H1 (cell line): ENCODE results near the gene NF1. TPM values are rescaled to one million over a fixed set of nuclear protein-coding genes. Genes with fewer than 3 reads are reported as not detected.
A peak's percentile ranks its signal among the peaks of the same experiment; 100 is the strongest.

Source experiments
- CTCF ChIA-PET: fragments of 300-600 bp; sonication (Branson Sonifier 250); formaldehyde crosslinking; loops from one replicate; lab custom pipeline; 2021; ENCODE audit not compliant: partially characterized antibody; lab: Charles Lee
- POLR2A ChIA-PET: fragments of 300-600 bp; sonication (Branson Sonifier 250); formaldehyde crosslinking; loops from one replicate; lab custom pipeline; 2021; ENCODE audit warnings: inconsistent platforms; ENCODE audit not compliant: partially characterized antibody; lab: Charles Lee
- DNase-seq, 2 experiments: peaks; one replicate each; pipeline versions ENCODE4 v3.0.0 to v3.0.0-alpha.2; 2010 to 2022; ENCODE audit warnings: low spot score in 2 of 2, low read depth in 1 of 2, mixed read lengths in 1 of 2
- FAIRE-seq: peaks from 2 replicates; lab custom pipeline; 2011; peaks lifted over from hg19 to GRCh38; lab: Jason Lieb, UNC
- H2AFZ ChIP-seq: 2 replicates; pipeline ENCODE4 v1.8.1; 2012; ENCODE audit warnings: low read length, inconsistent platforms
- H2AK5ac ChIP-seq: 2 replicates; pipeline ENCODE4 v1.6.1; 2013; ENCODE audit warnings: low read depth, low read length
- H2BK120ac ChIP-seq: replicated peaks from 2 replicates; pipeline ENCODE3; 2013; ENCODE audit warnings: low read depth, low read length, inconsistent platforms
- H2BK12ac ChIP-seq: 2 replicates; pipeline ENCODE4 v1.6.1; 2013; ENCODE audit warnings: low read depth, low read length
- H2BK15ac ChIP-seq: 2 replicates; pipeline ENCODE4 v1.6.1; 2013; ENCODE audit warnings: low read length
- H2BK20ac ChIP-seq: 2 replicates; pipeline ENCODE4 v1.6.1; 2013; ENCODE audit warnings: low read length
- H2BK5ac ChIP-seq: 2 replicates; pipeline ENCODE4 v1.6.1; 2013; ENCODE audit warnings: low read depth, low read length
- H3K14ac ChIP-seq: 2 replicates; pipeline ENCODE4 v1.6.1; 2013; ENCODE audit warnings: inconsistent platforms; ENCODE audit not compliant: insufficient read length
- H3K18ac ChIP-seq: 2 replicates; pipeline ENCODE4 v1.6.1; 2013; ENCODE audit warnings: low read length; ENCODE audit errors: extremely low read depth
- H3K23ac ChIP-seq: 2 replicates; pipeline ENCODE4 v1.6.1; 2013; ENCODE audit warnings: inconsistent platforms; ENCODE audit not compliant: insufficient read length
- H3K23me2 ChIP-seq: 2 replicates; pipeline ENCODE4 v1.6.1; 2013; ENCODE audit warnings: low read depth, low read length
- H3K27ac ChIP-seq: 2 replicates; pipeline ENCODE4 v1.6.1; 2011; ENCODE audit warnings: low read depth, low read length, inconsistent platforms
- H3K27me3 ChIP-seq, 4 experiments: replicated peaks in 1 of 4; 1 replicate in 1 of 4; 2 replicates in 3 of 4; pipeline versions ENCODE4 v1.6.1 to v1.8.1; 2011 to 2013; ENCODE audit warnings: low read length in 3 of 4, mild to moderate bottlenecking in 3 of 4, inconsistent platforms in 2 of 4, mixed read lengths in 2 of 4, moderate library complexity in 1 of 4; ENCODE audit not compliant: control insufficient read depth in 3 of 4, insufficient read depth in 3 of 4; ENCODE audit errors: extremely low read depth in 1 of 4
- H3K36me3 ChIP-seq, 4 experiments: 2 replicates each; pipeline versions ENCODE4 v1.6.1 to v1.8.1; 2011 to 2013; ENCODE audit warnings: mild to moderate bottlenecking in 4 of 4, low read length in 3 of 4, moderate library complexity in 2 of 4, control low read depth in 1 of 4, inconsistent platforms in 1 of 4; ENCODE audit not compliant: insufficient read depth in 4 of 4, control insufficient read depth in 2 of 4
- H3K4ac ChIP-seq: replicated peaks from 2 replicates; pipeline ENCODE3; 2013; ENCODE audit warnings: low read length, low read depth, mixed read lengths, inconsistent platforms; ENCODE audit not compliant: insufficient read length
- H3K4me1 ChIP-seq, 4 experiments: replicated peaks in 1 of 4; 1 replicate in 1 of 4; 2 replicates in 3 of 4; pipeline versions ENCODE4 v1.6.1 to v1.8.1; 2011 to 2013; ENCODE audit warnings: low read length in 3 of 4, inconsistent platforms in 2 of 4, mixed read lengths in 1 of 4; ENCODE audit not compliant: insufficient read depth in 4 of 4, control insufficient read depth in 3 of 4
- H3K4me2 ChIP-seq, 2 experiments: 2 replicates each; pipeline versions ENCODE4 v1.6.1 to v1.8.1; 2011 to 2013; ENCODE audit warnings: low read depth in 2 of 2, low read length in 2 of 2, control low read depth in 1 of 2, inconsistent platforms in 1 of 2, mild to moderate bottlenecking in 1 of 2; ENCODE audit not compliant: insufficient read depth in 1 of 2
- H3K4me3 ChIP-seq, 4 experiments: fragments of 200-600, 300-600 bp in 1 of 4; sonication (generic), shearing (Covaris generic), sonication (Bioruptor Twin) in 1 of 4; 2 replicates each; pipeline versions ENCODE4 v1.5.1 to v1.8.1; 2011 to 2016; ENCODE audit warnings: low read length in 4 of 4, low read depth in 3 of 4, control low read depth in 2 of 4, inconsistent platforms in 2 of 4, mild to moderate bottlenecking in 2 of 4, mixed read lengths in 1 of 4, moderate library complexity in 1 of 4; ENCODE audit not compliant: insufficient read depth in 2 of 4; ENCODE audit errors: extremely low read depth in 1 of 4
- H3K56ac ChIP-seq: replicated peaks from 2 replicates; pipeline ENCODE3; 2013; ENCODE audit warnings: low read depth, mild to moderate bottlenecking, mixed read lengths, low read length, inconsistent platforms; ENCODE audit not compliant: insufficient read length
- H3K79me1 ChIP-seq: 2 replicates; pipeline ENCODE4 v1.6.1; 2013; ENCODE audit warnings: low read depth, low read length, control low read depth
- H3K79me2 ChIP-seq, 2 experiments: 2 replicates each; pipeline versions ENCODE4 v1.6.1 to v1.8.1; 2012 to 2013; ENCODE audit warnings: low read length in 2 of 2, mild to moderate bottlenecking in 2 of 2, inconsistent platforms in 1 of 2; ENCODE audit not compliant: insufficient read depth in 2 of 2, control insufficient read depth in 1 of 2
- H3K9ac ChIP-seq, 4 experiments: replicated peaks in 1 of 4; 1 replicate in 1 of 4; 2 replicates in 3 of 4; pipeline versions ENCODE4 v1.6.1 to v1.8.1; 2011 to 2013; ENCODE audit warnings: low read depth in 3 of 4, low read length in 3 of 4, control low read depth in 2 of 4, mild to moderate bottlenecking in 2 of 4, moderate library complexity in 2 of 4, inconsistent platforms in 1 of 4; ENCODE audit errors: extremely low read depth in 1 of 4
- H3K9me3 ChIP-seq, 2 experiments: 2 replicates each; pipeline versions ENCODE4 v1.6.1 to v1.8.1; 2012 to 2013; ENCODE audit warnings: mild to moderate bottlenecking in 2 of 2, moderate library complexity in 2 of 2, control low read depth in 1 of 2, inconsistent platforms in 1 of 2, low read depth in 1 of 2, low read length in 1 of 2, mixed read lengths in 1 of 2; ENCODE audit not compliant: insufficient read depth in 2 of 2
- H4K20me1 ChIP-seq, 2 experiments: replicated peaks in 1 of 2; 2 replicates each; pipeline versions ENCODE3 to v1.8.1; 2011 to 2013; ENCODE audit warnings: inconsistent platforms in 2 of 2, low read length in 2 of 2, mild to moderate bottlenecking in 1 of 2; ENCODE audit not compliant: insufficient read depth in 2 of 2, control insufficient read depth in 1 of 2
- H4K5ac ChIP-seq: 2 replicates; pipeline ENCODE4 v1.6.1; 2013; ENCODE audit warnings: low read length, low read depth, mixed read lengths, inconsistent platforms; ENCODE audit not compliant: insufficient read length
- H4K8ac ChIP-seq: 2 replicates; pipeline ENCODE4 v1.8.0; 2013; ENCODE audit warnings: mild to moderate bottlenecking, moderate library complexity, low read length, inconsistent platforms; ENCODE audit not compliant: insufficient read depth; ENCODE audit errors: extremely low read depth
- H4K91ac ChIP-seq: replicated peaks from 2 replicates; pipeline ENCODE3; 2013; ENCODE audit warnings: low read length, mixed read lengths, inconsistent platforms; ENCODE audit not compliant: insufficient read length
- BCL11A ChIP-seq, 2 experiments: IDR thresholded peaks; one replicate each; pipeline ENCODE4 v1.6.1; 2011; ENCODE audit warnings: low read depth in 2 of 2, low read length in 2 of 2, mild to moderate bottlenecking in 2 of 2
- EP300 ChIP-seq, 2 experiments: IDR thresholded peaks; 1 replicate in 1 of 2; 2 replicates in 1 of 2; pipeline ENCODE4 v1.6.1; 2011 to 2012; ENCODE audit warnings: low read depth in 2 of 2, low read length in 2 of 2, mild to moderate bottlenecking in 2 of 2, borderline replicate concordance in 1 of 2, inconsistent platforms in 1 of 2, moderate library complexity in 1 of 2
- FOSL1 ChIP-seq: IDR thresholded peaks from 2 replicates; pipeline ENCODE4 v1.6.1; 2011; ENCODE audit warnings: mild to moderate bottlenecking, low read depth, low read length, moderate library complexity; ENCODE audit not compliant: insufficient read depth
- POU5F1 ChIP-seq: IDR thresholded peaks from 2 replicates; pipeline ENCODE4 v1.6.1; 2011; ENCODE audit warnings: low read depth, mild to moderate bottlenecking, low read length, moderate library complexity
- SP2 ChIP-seq: IDR thresholded peaks from 2 replicates; pipeline ENCODE4 v1.6.1; 2012; ENCODE audit warnings: mild to moderate bottlenecking, low read length, inconsistent platforms
- WGBS, 2 experiments: shearing (Covaris generic) in 1 of 2; methylation state at CpG; one replicate each; pipeline versions ENCODE4 v1.1.6 to v1.1.7; 2013 to 2015; ENCODE audit warnings: low lambda C conversion rate in 2 of 2, mixed read lengths in 2 of 2, inconsistent platforms in 1 of 2, low coverage in 1 of 2, missing lambda C conversion rate in 1 of 2; ENCODE audit not compliant: insufficient replicate concordance in 2 of 2, insufficient coverage in 1 of 2, insufficient read length in 1 of 2; ENCODE audit errors: extremely low coverage in 1 of 2, missing lambda C conversion rate in 1 of 2; 5-methylcytosine and 5-hydroxymethylcytosine counted together
- polyA plus RNA-seq, 7 experiments: library from polyadenylated mRNA; depleted of rRNA in 3 of 7; stranded (reverse) in 5 of 7; unstranded in 2 of 7; fragments of >200 nt in 5 of 7; fragments of 200-250 nt in 2 of 7; gene quantifications; 1 replicate in 5 of 7; 2 replicates in 1 of 7; 4 replicates in 1 of 7; pipeline versions ENCODE4 v1.2.1 to v1.2.3, GENCODE V29; 2011 to 2013; ENCODE audit warnings: missing spikeins in 2 of 7, mixed read lengths in 2 of 7
- total RNA-seq: library from RNA; stranded (reverse); fragmentation: NEBNext Ultra II Directional; extraction: Animal tissue kit (Norgen Biotek cat#: 25700); gene quantifications from 2 replicates; pipeline ENCODE4 v1.2.1, GENCODE V29; 2021
- TF ChIP-seq, protein P1 (sequence below): IDR thresholded peaks from 2 replicates; pipeline ENCODE4 v1.6.1; 2011; ENCODE audit warnings: low read length, improper control_type of control experiment
- TF ChIP-seq, protein P2 (sequence below): IDR thresholded peaks from 2 replicates; pipeline ENCODE4 v1.6.1; 2011; ENCODE audit warnings: low read depth, mild to moderate bottlenecking, low read length; ENCODE audit not compliant: insufficient read depth
- TF ChIP-seq, protein P3 (sequence below), 3 experiments: IDR thresholded peaks; 1 replicate in 2 of 3; 2 replicates in 1 of 3; pipeline versions ENCODE4 v1.5.1 to v1.6.1; 2011; ENCODE audit warnings: low read length in 3 of 3, mild to moderate bottlenecking in 3 of 3, inconsistent platforms in 2 of 3, low read depth in 1 of 3, moderate library complexity in 1 of 3; ENCODE audit not compliant: insufficient read depth in 1 of 3; ENCODE audit errors: control extremely low read depth in 1 of 3

The NF1 gene
- total and polyA plus RNA-seq, 2 of the 8 experiments (the other 6 are each of a cell fraction or from before 2014, with no cell fraction given), result 19.3 to 29.6 TPM

DNA sequence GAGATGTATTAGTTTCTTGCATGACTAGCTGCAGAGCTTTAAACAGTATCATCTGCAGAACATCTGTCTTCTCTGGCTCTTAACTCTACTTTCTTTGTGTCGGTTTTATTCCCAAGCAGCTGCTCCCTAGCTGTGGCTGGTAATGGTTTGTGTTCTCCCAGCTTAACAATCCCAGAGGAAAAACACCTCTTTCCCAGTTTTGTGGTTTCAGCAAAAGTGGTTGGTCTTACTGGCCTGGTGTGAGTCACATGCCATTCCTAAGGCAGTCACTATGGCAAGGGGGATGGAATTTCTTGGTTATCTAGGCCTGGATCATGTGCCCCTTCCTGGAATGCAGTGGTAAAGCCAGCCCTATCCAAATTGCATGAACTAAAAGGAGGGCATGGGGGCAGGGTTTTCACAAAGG is 174.8 kb downstream of the NF1 start:
- peak in 1 of 2 experiments; percentile 34 for DNase-seq
- Histone ChIP-seq H3K27ac (peak overlapping the region; percentile 35; the same call in 1 of the 2 replicates), H2BK120ac (no peak overlapping the region), H3K79me1 (no peaks in the 10 kb centered on the region), H3K14ac (no peak overlapping the region), H4K91ac (no peak overlapping the region), H2AFZ (no peak overlapping the region), H2BK12ac (peak overlapping the region; percentile 33; the same call in 1 of the 2 replicates), H2AK5ac (no peak overlapping the region), H3K18ac (no peak overlapping the region; the same call in 1 of the 2 replicates), H4K5ac (peak overlapping the region; percentile 60), H3K79me2 (no peaks in the 10 kb centered on the region), H2BK15ac (no peak overlapping the region), H3K27me3 (peaks cover 0 to 1% (median 0%) of the 10 kb centered on the region in 4 experiments; a peak in 1 of 7 replicates), H3K36me3 (peaks cover 0 to 7% (median under 1%) of the 10 kb centered on the region in 4 experiments; a peak in 2 of 8 replicates), H3K4me2 (peak overlapping the region; percentile 15 to 41; a peak in 1 of 4 replicates), H4K8ac (no peak overlapping the region), H3K9me3 (no peaks in the 10 kb centered on the region), H3K23ac (no peak overlapping the region), H2BK5ac (no peak overlapping the region; the same call in 1 of the 2 replicates), H3K23me2 (no peaks in the 10 kb centered on the region), H3K4ac (no peak overlapping the region), H2BK20ac (no peak overlapping the region), H3K9ac (0 out of 7 replicates have a peak overlapping the region, but pooled peaks of 1 of the 4 experiments have one; percentile 6), H3K4me3 (0 out of 8 replicates have a peak overlapping the region, but pooled peaks of 1 of the 4 experiments have one; percentile 4), H3K56ac (no peak overlapping the region), H4K20me1 (no peaks in the 10 kb centered on the region), H3K4me1 (peaks cover 0 to 4% (median 1%) of the 10 kb centered on the region in 4 experiments; a peak in 4 of 7 replicates)
- ChIA-PET CTCF (interaction anchor here (0.7 to 3.6 kb wide), 5 partner anchors 10 to 103 kb away, joined by 3 to 11 read pairs (median 4); no protein-coding TSS in a partner anchor), POLR2A (no interaction called here)
- peak; percentile 80 for FAIRE-seq
- 70% methylated on average over 1 of the region's 1 CpG; no CpG with 5 or more reads in 1 of the 2 experiments for WGBS, 2 experiments
- TF ChIP-seq, protein P1, sequence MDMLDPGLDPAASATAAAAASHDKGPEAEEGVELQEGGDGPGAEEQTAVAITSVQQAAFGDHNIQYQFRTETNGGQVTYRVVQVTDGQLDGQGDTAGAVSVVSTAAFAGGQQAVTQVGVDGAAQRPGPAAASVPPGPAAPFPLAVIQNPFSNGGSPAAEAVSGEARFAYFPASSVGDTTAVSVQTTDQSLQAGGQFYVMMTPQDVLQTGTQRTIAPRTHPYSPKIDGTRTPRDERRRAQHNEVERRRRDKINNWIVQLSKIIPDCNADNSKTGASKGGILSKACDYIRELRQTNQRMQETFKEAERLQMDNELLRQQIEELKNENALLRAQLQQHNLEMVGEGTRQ, result peak; percentile 79
- no peak for TF ChIP-seq SP2
- TF ChIP-seq POU5F1, result no peak
- no peak for TF ChIP-seq BCL11A (IDR thresholded peaks at IDR 0.05; ENCODE audit: low read depth in 2 of 2, low read length in 2 of 2)
- TF ChIP-seq, protein P2, sequence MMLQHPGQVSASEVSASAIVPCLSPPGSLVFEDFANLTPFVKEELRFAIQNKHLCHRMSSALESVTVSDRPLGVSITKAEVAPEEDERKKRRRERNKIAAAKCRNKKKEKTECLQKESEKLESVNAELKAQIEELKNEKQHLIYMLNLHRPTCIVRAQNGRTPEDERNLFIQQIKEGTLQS, result 0 out of 2 replicates have a peak, but pooled peaks have one; percentile 12
- no peak for TF ChIP-seq EP300 (IDR thresholded peaks at IDR 0.05; ENCODE audit: borderline replicate concordance in 1 of 2, low read depth in 2 of 2, low read length in 2 of 2)
- TF ChIP-seq, protein P3, sequence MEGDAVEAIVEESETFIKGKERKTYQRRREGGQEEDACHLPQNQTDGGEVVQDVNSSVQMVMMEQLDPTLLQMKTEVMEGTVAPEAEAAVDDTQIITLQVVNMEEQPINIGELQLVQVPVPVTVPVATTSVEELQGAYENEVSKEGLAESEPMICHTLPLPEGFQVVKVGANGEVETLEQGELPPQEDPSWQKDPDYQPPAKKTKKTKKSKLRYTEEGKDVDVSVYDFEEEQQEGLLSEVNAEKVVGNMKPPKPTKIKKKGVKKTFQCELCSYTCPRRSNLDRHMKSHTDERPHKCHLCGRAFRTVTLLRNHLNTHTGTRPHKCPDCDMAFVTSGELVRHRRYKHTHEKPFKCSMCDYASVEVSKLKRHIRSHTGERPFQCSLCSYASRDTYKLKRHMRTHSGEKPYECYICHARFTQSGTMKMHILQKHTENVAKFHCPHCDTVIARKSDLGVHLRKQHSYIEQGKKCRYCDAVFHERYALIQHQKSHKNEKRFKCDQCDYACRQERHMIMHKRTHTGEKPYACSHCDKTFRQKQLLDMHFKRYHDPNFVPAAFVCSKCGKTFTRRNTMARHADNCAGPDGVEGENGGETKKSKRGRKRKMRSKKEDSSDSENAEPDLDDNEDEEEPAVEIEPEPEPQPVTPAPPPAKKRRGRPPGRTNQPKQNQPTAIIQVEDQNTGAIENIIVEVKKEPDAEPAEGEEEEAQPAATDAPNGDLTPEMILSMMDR (IDR thresholded peaks at IDR 0.05; ENCODE audit: control extremely low read depth in 1 of 3, insufficient read depth in 1 of 3, low read depth in 1 of 3, low read length in 3 of 3), result no peak
- TF ChIP-seq FOSL1, result no peak
